ENCODE measurements around the gene PRSS56.

PRSS56 gene

DNA sequence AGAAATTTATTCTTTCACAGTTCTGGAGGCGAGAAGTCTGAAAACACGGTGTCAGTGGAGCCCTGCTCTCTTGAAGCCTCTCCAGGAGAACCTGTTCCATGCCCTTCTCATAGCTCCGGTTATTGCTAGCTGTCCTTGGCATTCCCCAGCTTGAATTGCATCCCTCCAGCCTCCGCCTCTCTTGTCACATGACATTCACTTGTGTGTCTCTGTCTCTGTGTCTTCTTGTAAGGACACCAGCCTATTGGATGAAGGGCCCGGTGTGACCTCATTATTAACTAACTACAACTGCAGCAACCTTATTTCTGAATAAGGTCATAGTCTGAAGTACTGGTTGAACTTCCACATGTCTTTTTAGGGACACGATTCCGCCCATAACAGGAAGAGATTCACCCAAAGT, 4.5 kb upstream of the PRSS56 start:
- TF ChIP-seq, protein P1, sequence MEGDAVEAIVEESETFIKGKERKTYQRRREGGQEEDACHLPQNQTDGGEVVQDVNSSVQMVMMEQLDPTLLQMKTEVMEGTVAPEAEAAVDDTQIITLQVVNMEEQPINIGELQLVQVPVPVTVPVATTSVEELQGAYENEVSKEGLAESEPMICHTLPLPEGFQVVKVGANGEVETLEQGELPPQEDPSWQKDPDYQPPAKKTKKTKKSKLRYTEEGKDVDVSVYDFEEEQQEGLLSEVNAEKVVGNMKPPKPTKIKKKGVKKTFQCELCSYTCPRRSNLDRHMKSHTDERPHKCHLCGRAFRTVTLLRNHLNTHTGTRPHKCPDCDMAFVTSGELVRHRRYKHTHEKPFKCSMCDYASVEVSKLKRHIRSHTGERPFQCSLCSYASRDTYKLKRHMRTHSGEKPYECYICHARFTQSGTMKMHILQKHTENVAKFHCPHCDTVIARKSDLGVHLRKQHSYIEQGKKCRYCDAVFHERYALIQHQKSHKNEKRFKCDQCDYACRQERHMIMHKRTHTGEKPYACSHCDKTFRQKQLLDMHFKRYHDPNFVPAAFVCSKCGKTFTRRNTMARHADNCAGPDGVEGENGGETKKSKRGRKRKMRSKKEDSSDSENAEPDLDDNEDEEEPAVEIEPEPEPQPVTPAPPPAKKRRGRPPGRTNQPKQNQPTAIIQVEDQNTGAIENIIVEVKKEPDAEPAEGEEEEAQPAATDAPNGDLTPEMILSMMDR (IDR thresholded peaks at IDR 0.05; ENCODE audit: insufficient read depth, low read depth, low read length, missing control alignments) = no peak
- DNase-seq (ENCODE audit: low read depth) = no peak
- no peak overlapping the region for H3K4me3 ChIP-seq (ENCODE audit: low read length)

DNA sequence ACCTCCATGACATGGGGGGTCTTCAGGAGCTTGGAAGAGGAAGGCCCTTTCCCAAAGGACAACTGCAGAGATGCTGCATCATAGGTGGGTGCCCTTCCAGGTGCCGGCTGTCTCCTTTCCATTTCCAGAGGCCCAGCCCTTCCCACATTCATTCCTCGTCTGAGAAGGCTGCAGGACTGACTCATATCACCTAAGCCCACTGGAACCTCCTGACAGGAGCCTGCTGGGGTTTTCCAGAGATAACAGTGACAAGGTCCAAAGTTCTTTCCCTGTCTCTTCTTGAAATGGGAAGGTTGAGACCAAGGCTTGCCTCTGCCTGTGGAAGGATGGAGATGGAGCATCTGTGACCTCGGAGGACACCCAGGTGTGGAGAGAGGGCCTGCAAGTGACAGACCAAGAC, 3.6 kb upstream of the PRSS56 start:
- DNase-seq (ENCODE audit: low read depth) = no peak
- H3K4me3 ChIP-seq (ENCODE audit: low read length) = no peak overlapping the region
- TF ChIP-seq, protein P1 (IDR thresholded peaks at IDR 0.05; ENCODE audit: insufficient read depth, low read depth, low read length, missing control alignments) = no peak

DNA sequence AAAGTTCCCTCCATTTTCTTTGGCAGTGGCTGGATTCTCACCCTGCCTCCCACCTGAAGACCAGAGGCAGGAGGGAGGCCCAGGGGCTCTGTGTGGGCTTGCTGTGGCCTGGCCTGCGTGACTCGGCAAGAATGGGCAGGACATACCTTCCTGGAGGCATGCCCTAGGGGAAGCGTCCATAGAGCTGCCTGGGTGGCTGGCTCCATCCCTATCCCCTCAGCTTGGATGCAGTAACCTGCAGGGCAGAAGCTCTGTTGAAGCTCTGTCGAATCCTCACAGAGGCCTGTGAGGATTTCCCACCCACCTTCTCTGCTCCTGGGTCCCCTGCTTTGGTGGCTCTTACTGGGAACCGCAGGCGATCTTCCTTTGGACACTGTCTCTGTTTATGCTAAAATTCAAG, 1.3 kb upstream of the PRSS56 start:
- peak; percentile 10 for DNase-seq (ENCODE audit: low read depth)
- no peak overlapping the region for H3K4me3 ChIP-seq (ENCODE audit: low read length)
- TF ChIP-seq, protein P1 (IDR thresholded peaks at IDR 0.05; ENCODE audit: insufficient read depth, low read depth, low read length, missing control alignments) = no peak

DNA sequence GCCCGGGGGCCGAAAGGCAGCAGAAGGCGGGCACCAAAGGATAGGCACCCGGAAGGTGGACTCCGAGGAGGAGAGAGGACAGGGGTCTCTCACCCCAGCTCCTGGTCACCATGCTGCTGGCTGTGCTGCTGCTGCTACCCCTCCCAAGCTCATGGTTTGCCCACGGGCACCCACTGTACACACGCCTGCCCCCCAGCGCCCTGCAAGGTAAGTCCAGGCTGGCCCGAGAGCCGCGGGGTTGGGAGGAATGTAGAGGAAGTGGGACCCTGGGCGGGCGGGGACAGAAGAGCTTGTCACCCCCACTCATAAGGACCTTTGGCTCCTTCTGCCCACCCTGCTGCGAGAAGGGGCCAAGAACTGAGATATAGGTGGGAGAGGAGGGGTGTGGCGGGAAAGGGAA, 301 bp downstream of the PRSS56 start:
- DNase-seq (ENCODE audit: low read depth) = no peak
- H3K4me3 ChIP-seq (ENCODE audit: low read length) = no peak overlapping the region
- TF ChIP-seq, protein P1 (IDR thresholded peaks at IDR 0.05; ENCODE audit: insufficient read depth, low read depth, low read length, missing control alignments) = no peak

DNA sequence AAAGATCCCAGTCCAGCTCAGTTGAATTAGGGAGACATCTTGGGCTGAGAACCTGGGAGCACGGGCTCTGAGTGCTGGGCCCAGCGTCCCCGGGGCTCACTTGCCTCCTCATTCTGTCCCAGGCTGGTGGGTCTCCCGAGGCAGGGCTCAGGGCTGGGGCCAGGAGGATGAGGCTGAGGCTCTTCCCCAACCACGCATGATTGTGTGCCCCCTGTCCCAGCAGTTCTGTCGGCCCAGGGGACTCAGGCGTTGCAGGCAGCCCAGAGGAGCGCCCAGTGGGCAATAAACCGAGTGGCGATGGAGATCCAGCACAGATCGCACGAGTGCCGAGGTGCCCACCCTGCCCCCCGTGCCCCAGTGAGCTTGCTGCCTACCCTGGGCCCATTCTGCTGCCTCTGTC, 910 bp downstream of the PRSS56 start:
- no peak for DNase-seq (ENCODE audit: low read depth)
- H3K4me3 ChIP-seq (ENCODE audit: low read length) = no peak overlapping the region
- TF ChIP-seq, protein P1 (IDR thresholded peaks at IDR 0.05; ENCODE audit: insufficient read depth, low read depth, low read length, missing control alignments) = no peak

DNA sequence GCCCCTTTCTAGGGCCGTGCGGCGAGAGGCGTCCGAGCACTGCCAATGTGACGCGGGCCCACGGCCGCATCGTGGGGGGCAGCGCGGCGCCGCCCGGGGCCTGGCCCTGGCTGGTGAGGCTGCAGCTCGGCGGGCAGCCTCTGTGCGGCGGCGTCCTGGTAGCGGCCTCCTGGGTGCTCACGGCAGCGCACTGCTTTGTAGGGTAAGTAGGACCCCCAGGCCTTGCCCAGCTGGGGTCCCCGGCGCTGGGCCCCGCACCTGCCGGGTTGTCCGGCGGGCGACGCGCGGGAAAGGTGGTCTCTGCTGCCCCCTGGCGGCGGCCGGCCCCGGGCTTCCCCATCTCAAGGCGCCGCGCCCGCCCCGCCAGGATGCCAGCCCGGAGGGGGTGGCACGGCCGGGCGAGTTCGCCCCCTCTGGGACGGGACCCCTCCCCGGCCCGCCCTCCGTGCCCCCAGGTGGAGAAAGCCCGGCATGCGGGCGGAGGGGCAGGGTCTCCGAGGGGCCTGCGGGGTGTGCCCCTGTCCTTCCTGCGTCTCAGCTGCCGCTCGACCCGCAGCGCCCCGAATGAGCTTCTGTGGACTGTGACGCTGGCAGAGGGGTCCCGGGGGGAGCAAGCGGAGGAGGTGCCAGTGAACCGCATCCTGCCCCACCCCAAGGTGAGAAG, 1.9 kb downstream of the PRSS56 start:
- TF ChIP-seq, protein P1 (IDR thresholded peaks at IDR 0.05; ENCODE audit: insufficient read depth, low read depth, low read length, missing control alignments) = peak; percentile 21
- DNase-seq (ENCODE audit: low read depth) = peak; percentile 38
- no peak overlapping the region for H3K4me3 ChIP-seq (ENCODE audit: low read length)
